H1 (cell line): ENCODE measurements around the gene CAMK2B. TPM values are rescaled to one million over a fixed set of nuclear protein-coding genes. Genes with fewer than 3 reads are reported as not detected.

ENCODE experiments used
- CTCF ChIA-PET: fragments of 300-600 bp; sonication (Branson Sonifier 250); formaldehyde crosslinking; loops from one replicate; lab custom pipeline; 2021; ENCODE audit not compliant: partially characterized antibody; lab: Charles Lee
- POLR2A ChIA-PET: fragments of 300-600 bp; sonication (Branson Sonifier 250); formaldehyde crosslinking; loops from one replicate; lab custom pipeline; 2021; ENCODE audit warnings: inconsistent platforms; ENCODE audit not compliant: partially characterized antibody; lab: Charles Lee
- DNase-seq, 2 experiments: peaks; one replicate each; pipeline versions ENCODE4 v3.0.0 to v3.0.0-alpha.2; 2010 to 2022; ENCODE audit warnings: low spot score in 2 of 2, low read depth in 1 of 2, mixed read lengths in 1 of 2
- FAIRE-seq: peaks from 2 replicates; lab custom pipeline; 2011; peaks lifted over from hg19 to GRCh38; lab: Jason Lieb, UNC
- H2AFZ ChIP-seq: 2 replicates; pipeline ENCODE4 v1.8.1; 2012; ENCODE audit warnings: low read length, inconsistent platforms
- H2AK5ac ChIP-seq: 2 replicates; pipeline ENCODE4 v1.6.1; 2013; ENCODE audit warnings: low read depth, low read length
- H2BK120ac ChIP-seq: replicated peaks from 2 replicates; pipeline ENCODE3; 2013; ENCODE audit warnings: low read depth, low read length, inconsistent platforms
- H2BK12ac ChIP-seq: 2 replicates; pipeline ENCODE4 v1.6.1; 2013; ENCODE audit warnings: low read depth, low read length
- H2BK15ac ChIP-seq: 2 replicates; pipeline ENCODE4 v1.6.1; 2013; ENCODE audit warnings: low read length
- H2BK20ac ChIP-seq: 2 replicates; pipeline ENCODE4 v1.6.1; 2013; ENCODE audit warnings: low read length
- H2BK5ac ChIP-seq: 2 replicates; pipeline ENCODE4 v1.6.1; 2013; ENCODE audit warnings: low read depth, low read length
- H3K14ac ChIP-seq: 2 replicates; pipeline ENCODE4 v1.6.1; 2013; ENCODE audit warnings: inconsistent platforms; ENCODE audit not compliant: insufficient read length
- H3K18ac ChIP-seq: 2 replicates; pipeline ENCODE4 v1.6.1; 2013; ENCODE audit warnings: low read length; ENCODE audit errors: extremely low read depth
- H3K23ac ChIP-seq: 2 replicates; pipeline ENCODE4 v1.6.1; 2013; ENCODE audit warnings: inconsistent platforms; ENCODE audit not compliant: insufficient read length
- H3K23me2 ChIP-seq: 2 replicates; pipeline ENCODE4 v1.6.1; 2013; ENCODE audit warnings: low read depth, low read length
- H3K27ac ChIP-seq: 2 replicates; pipeline ENCODE4 v1.6.1; 2011; ENCODE audit warnings: low read depth, low read length, inconsistent platforms
- H3K27me3 ChIP-seq, 4 experiments: replicated peaks in 1 of 4; 1 replicate in 1 of 4; 2 replicates in 3 of 4; pipeline versions ENCODE4 v1.6.1 to v1.8.1; 2011 to 2013; ENCODE audit warnings: low read length in 3 of 4, mild to moderate bottlenecking in 3 of 4, inconsistent platforms in 2 of 4, mixed read lengths in 2 of 4, moderate library complexity in 1 of 4; ENCODE audit not compliant: control insufficient read depth in 3 of 4, insufficient read depth in 3 of 4; ENCODE audit errors: extremely low read depth in 1 of 4
- H3K36me3 ChIP-seq, 4 experiments: 2 replicates each; pipeline versions ENCODE4 v1.6.1 to v1.8.1; 2011 to 2013; ENCODE audit warnings: mild to moderate bottlenecking in 4 of 4, low read length in 3 of 4, moderate library complexity in 2 of 4, control low read depth in 1 of 4, inconsistent platforms in 1 of 4; ENCODE audit not compliant: insufficient read depth in 4 of 4, control insufficient read depth in 2 of 4
- H3K4ac ChIP-seq: replicated peaks from 2 replicates; pipeline ENCODE3; 2013; ENCODE audit warnings: low read length, low read depth, mixed read lengths, inconsistent platforms; ENCODE audit not compliant: insufficient read length
- H3K4me1 ChIP-seq, 4 experiments: replicated peaks in 1 of 4; 1 replicate in 1 of 4; 2 replicates in 3 of 4; pipeline versions ENCODE4 v1.6.1 to v1.8.1; 2011 to 2013; ENCODE audit warnings: low read length in 3 of 4, inconsistent platforms in 2 of 4, mixed read lengths in 1 of 4; ENCODE audit not compliant: insufficient read depth in 4 of 4, control insufficient read depth in 3 of 4
- H3K4me2 ChIP-seq, 2 experiments: 2 replicates each; pipeline versions ENCODE4 v1.6.1 to v1.8.1; 2011 to 2013; ENCODE audit warnings: low read depth in 2 of 2, low read length in 2 of 2, control low read depth in 1 of 2, inconsistent platforms in 1 of 2, mild to moderate bottlenecking in 1 of 2; ENCODE audit not compliant: insufficient read depth in 1 of 2
- H3K4me3 ChIP-seq, 4 experiments: fragments of 200-600, 300-600 bp in 1 of 4; sonication (generic), shearing (Covaris generic), sonication (Bioruptor Twin) in 1 of 4; 2 replicates each; pipeline versions ENCODE4 v1.5.1 to v1.8.1; 2011 to 2016; ENCODE audit warnings: low read length in 4 of 4, low read depth in 3 of 4, control low read depth in 2 of 4, inconsistent platforms in 2 of 4, mild to moderate bottlenecking in 2 of 4, mixed read lengths in 1 of 4, moderate library complexity in 1 of 4; ENCODE audit not compliant: insufficient read depth in 2 of 4; ENCODE audit errors: extremely low read depth in 1 of 4
- H3K56ac ChIP-seq: replicated peaks from 2 replicates; pipeline ENCODE3; 2013; ENCODE audit warnings: low read depth, mild to moderate bottlenecking, mixed read lengths, low read length, inconsistent platforms; ENCODE audit not compliant: insufficient read length
- H3K79me1 ChIP-seq: 2 replicates; pipeline ENCODE4 v1.6.1; 2013; ENCODE audit warnings: low read depth, low read length, control low read depth
- H3K79me2 ChIP-seq, 2 experiments: 2 replicates each; pipeline versions ENCODE4 v1.6.1 to v1.8.1; 2012 to 2013; ENCODE audit warnings: low read length in 2 of 2, mild to moderate bottlenecking in 2 of 2, inconsistent platforms in 1 of 2; ENCODE audit not compliant: insufficient read depth in 2 of 2, control insufficient read depth in 1 of 2
- H3K9ac ChIP-seq, 4 experiments: replicated peaks in 1 of 4; 1 replicate in 1 of 4; 2 replicates in 3 of 4; pipeline versions ENCODE4 v1.6.1 to v1.8.1; 2011 to 2013; ENCODE audit warnings: low read depth in 3 of 4, low read length in 3 of 4, control low read depth in 2 of 4, mild to moderate bottlenecking in 2 of 4, moderate library complexity in 2 of 4, inconsistent platforms in 1 of 4; ENCODE audit errors: extremely low read depth in 1 of 4
- H3K9me3 ChIP-seq, 2 experiments: 2 replicates each; pipeline versions ENCODE4 v1.6.1 to v1.8.1; 2012 to 2013; ENCODE audit warnings: mild to moderate bottlenecking in 2 of 2, moderate library complexity in 2 of 2, control low read depth in 1 of 2, inconsistent platforms in 1 of 2, low read depth in 1 of 2, low read length in 1 of 2, mixed read lengths in 1 of 2; ENCODE audit not compliant: insufficient read depth in 2 of 2
- H4K20me1 ChIP-seq, 2 experiments: replicated peaks in 1 of 2; 2 replicates each; pipeline versions ENCODE3 to v1.8.1; 2011 to 2013; ENCODE audit warnings: inconsistent platforms in 2 of 2, low read length in 2 of 2, mild to moderate bottlenecking in 1 of 2; ENCODE audit not compliant: insufficient read depth in 2 of 2, control insufficient read depth in 1 of 2
- H4K5ac ChIP-seq: 2 replicates; pipeline ENCODE4 v1.6.1; 2013; ENCODE audit warnings: low read length, low read depth, mixed read lengths, inconsistent platforms; ENCODE audit not compliant: insufficient read length
- H4K8ac ChIP-seq: 2 replicates; pipeline ENCODE4 v1.8.0; 2013; ENCODE audit warnings: mild to moderate bottlenecking, moderate library complexity, low read length, inconsistent platforms; ENCODE audit not compliant: insufficient read depth; ENCODE audit errors: extremely low read depth
- H4K91ac ChIP-seq: replicated peaks from 2 replicates; pipeline ENCODE3; 2013; ENCODE audit warnings: low read length, mixed read lengths, inconsistent platforms; ENCODE audit not compliant: insufficient read length
- ATF2 ChIP-seq: IDR thresholded peaks from 2 replicates; pipeline ENCODE4 v1.6.1; 2012; ENCODE audit warnings: low read length, inconsistent platforms
- ATF3 ChIP-seq: IDR thresholded peaks from 2 replicates; pipeline ENCODE4 v1.6.1; 2011; ENCODE audit warnings: low read depth, mild to moderate bottlenecking, low read length; ENCODE audit not compliant: insufficient read depth
- BRCA1 ChIP-seq: IDR thresholded peaks from 2 replicates; pipeline ENCODE4 v1.6.1; 2012; ENCODE audit warnings: low read depth, low read length, improper control_type of control experiment
- E2F6 ChIP-seq: IDR thresholded peaks from 2 replicates; pipeline ENCODE4 v1.6.1; 2012; ENCODE audit warnings: inconsistent platforms
- FOSL1 ChIP-seq: IDR thresholded peaks from 2 replicates; pipeline ENCODE4 v1.6.1; 2011; ENCODE audit warnings: mild to moderate bottlenecking, low read depth, low read length, moderate library complexity; ENCODE audit not compliant: insufficient read depth
- NANOG ChIP-seq: IDR thresholded peaks from 2 replicates; pipeline ENCODE4 v1.6.1; 2011; ENCODE audit warnings: low read length, low read depth, mild to moderate bottlenecking, inconsistent platforms; ENCODE audit not compliant: insufficient read depth, poor library complexity, severe bottlenecking
- TBP ChIP-seq: IDR thresholded peaks from 2 replicates; pipeline ENCODE4 v1.6.1; 2011; ENCODE audit warnings: low read depth, low read length, improper control_type of control experiment
- TEAD4 ChIP-seq: IDR thresholded peaks from 2 replicates; pipeline ENCODE4 v1.6.1; 2012; ENCODE audit warnings: low read depth, low read length, inconsistent platforms, mixed read lengths
- WGBS, 2 experiments: shearing (Covaris generic) in 1 of 2; methylation state at CpG; one replicate each; pipeline versions ENCODE4 v1.1.6 to v1.1.7; 2013 to 2015; ENCODE audit warnings: low lambda C conversion rate in 2 of 2, mixed read lengths in 2 of 2, inconsistent platforms in 1 of 2, low coverage in 1 of 2, missing lambda C conversion rate in 1 of 2; ENCODE audit not compliant: insufficient replicate concordance in 2 of 2, insufficient coverage in 1 of 2, insufficient read length in 1 of 2; ENCODE audit errors: extremely low coverage in 1 of 2, missing lambda C conversion rate in 1 of 2; 5-methylcytosine and 5-hydroxymethylcytosine counted together
- polyA plus RNA-seq, 7 experiments: library from polyadenylated mRNA; depleted of rRNA in 3 of 7; stranded (reverse) in 5 of 7; unstranded in 2 of 7; fragments of >200 nt in 5 of 7; fragments of 200-250 nt in 2 of 7; gene quantifications; 1 replicate in 5 of 7; 2 replicates in 1 of 7; 4 replicates in 1 of 7; pipeline versions ENCODE4 v1.2.1 to v1.2.3, GENCODE V29; 2011 to 2013; ENCODE audit warnings: missing spikeins in 2 of 7, mixed read lengths in 2 of 7
- total RNA-seq: library from RNA; stranded (reverse); fragmentation: NEBNext Ultra II Directional; extraction: Animal tissue kit (Norgen Biotek cat#: 25700); gene quantifications from 2 replicates; pipeline ENCODE4 v1.2.1, GENCODE V29; 2021

The CAMK2B gene
- total and polyA plus RNA-seq, 2 of the 8 experiments (the other 6 are each of a cell fraction or from before 2014, with no cell fraction given): 0.05 to 0.15 TPM

- H4K91ac ChIP-seq: no peak overlapping the region
- no peak overlapping the region for H2AFZ ChIP-seq
- H2BK15ac ChIP-seq: no peak overlapping the region
- H3K14ac ChIP-seq: no peak overlapping the region
- POLR2A ChIA-PET: no interaction called here
- no peak overlapping the region for H3K4me2 ChIP-seq
- H3K9ac ChIP-seq: no peak overlapping the region
- H3K23me2 ChIP-seq: no peaks in the 10 kb centered on the region
- H2BK120ac ChIP-seq: no peak overlapping the region
- H3K4ac ChIP-seq: no peak overlapping the region
- H2AK5ac ChIP-seq: no peak overlapping the region
- H3K36me3 ChIP-seq: no peaks in the 10 kb centered on the region
- FAIRE-seq: no peak
- H3K79me2 ChIP-seq: no peaks in the 10 kb centered on the region
- H2BK12ac ChIP-seq: no peak overlapping the region
- no peaks in the 10 kb centered on the region; a peak in 1 of 7 replicates for H3K27me3 ChIP-seq
- no peaks in the 10 kb centered on the region for H3K9me3 ChIP-seq
- H3K18ac ChIP-seq: no peak overlapping the region
- DNase-seq: peak in 1 of 2 experiments; percentile 31
- H4K5ac ChIP-seq: no peak overlapping the region
- H3K4me3 ChIP-seq: no peak overlapping the region
- 78% methylated on average over 16 of the region's 20 CpGs; no CpG with 5 or more reads in 1 of the 2 experiments for WGBS, 2 experiments
- H3K27ac ChIP-seq: no peak overlapping the region
- peaks cover 0 to 4% (median 0%) of the 10 kb centered on the region in 4 experiments; a peak in 2 of 7 replicates for H3K4me1 ChIP-seq
- H4K8ac ChIP-seq: no peak overlapping the region
- no peaks in the 10 kb centered on the region for H4K20me1 ChIP-seq
- CTCF ChIA-PET: interaction anchor here (0.7 to 4.3 kb wide), 12 partner anchors 8 to 201 kb away, joined by 3 to 22 read pairs (median 3); no protein-coding TSS in a partner anchor
- H2BK5ac ChIP-seq: no peak overlapping the region
- no peak overlapping the region for H3K56ac ChIP-seq
- H2BK20ac ChIP-seq: no peak overlapping the region
- no peak overlapping the region for H3K23ac ChIP-seq
- H3K79me1 ChIP-seq: no peaks in the 10 kb centered on the region
- no peak for TF ChIP-seq BRCA1
- no peak for TF ChIP-seq NANOG
- no peak for TF ChIP-seq FOSL1
- TF ChIP-seq ATF3: no peak
- no peak for TF ChIP-seq E2F6
- no peak for TF ChIP-seq ATF2
- TF ChIP-seq TBP: no peak
- no peak for TF ChIP-seq TEAD4
Observed at GRCh38 chr7:44286618-44287487, 38.5 kb downstream of the CAMK2B start.
